Liver (tissue), 3 donors: Measurements from ENCODE around the gene LAMC3.

Source experiments
- CTCF ChIP-seq: fragments of 150-350 bp; IDR thresholded peaks from 2 replicates; pipeline ENCODE4 v1.5.1; 2017; ENCODE audit warnings: improper control_type of control experiment, low read depth, low read length; ENCODE audit not compliant: missing input control
- EGR1 ChIP-seq, 2 donors: IDR thresholded peaks; 2 replicates each; pipeline ENCODE4 v1.6.1; 2016 to 2018; ENCODE audit warnings: antibody characterized with exemption in 2 of 2, low read depth in 2 of 2
- donor health status: healthy.
- donor health status: healthy.

- TF ChIP-seq CTCF (no peak), EGR1 (IDR thresholded peaks at IDR 0.05; ENCODE audit: low read depth in 2 of 2) (no peak)
These were observed 103.6 kb downstream of the LAMC3 start for GRCh38 chr9:131112374-131113154.
